KMS-11 (cell line): ENCODE data around the gene LCLAT1.

Experiments
- H2AFZ ChIP-seq: fragments of 200-600 bp; sonication (generic); 2 replicates; pipeline ENCODE4 v1.6.1; 2016; ENCODE audit warnings: antibody characterized with exemption, mixed run types, low read depth
- H3K27ac ChIP-seq: fragments of 200-600 bp; sonication (generic); 2 replicates; pipeline ENCODE4 v1.6.1; 2016; ENCODE audit warnings: mild to moderate bottlenecking, mixed run types
- H3K27me3 ChIP-seq: fragments of 200-600 bp; sonication (generic); 2 replicates; pipeline ENCODE4 v1.6.1; 2017; ENCODE audit warnings: mild to moderate bottlenecking, low read depth, mixed run types, moderate library complexity; ENCODE audit not compliant: insufficient read depth
- H3K36me3 ChIP-seq: fragments of 200-600 bp; sonication (generic); 2 replicates; pipeline ENCODE4 v1.6.1; 2017; ENCODE audit warnings: mild to moderate bottlenecking, mixed run types; ENCODE audit not compliant: insufficient read depth
- H3K4me1 ChIP-seq: fragments of 200-600 bp; sonication (generic); 2 replicates; pipeline ENCODE4 v1.6.1; 2016; ENCODE audit warnings: mild to moderate bottlenecking, low read depth, mixed run types; ENCODE audit not compliant: poor library complexity, severe bottlenecking
- H3K4me2 ChIP-seq: fragments of 200-600 bp; sonication (generic); 2 replicates; pipeline ENCODE4 v1.7.0; 2016; ENCODE audit warnings: mild to moderate bottlenecking, mixed run types
- H3K4me3 ChIP-seq: fragments of 200-600 bp; sonication (generic); IDR thresholded peaks from 2 replicates; pipeline ENCODE4 v1.6.1; 2017; ENCODE audit warnings: low read depth, low read length, mixed read lengths; ENCODE audit not compliant: insufficient read depth
- H3K79me2 ChIP-seq: fragments of 200-600 bp; sonication (generic); 2 replicates; pipeline ENCODE4 v1.6.1; 2016; ENCODE audit warnings: low read depth, mixed run types; ENCODE audit not compliant: insufficient read depth
- H3K9ac ChIP-seq: fragments of 200-600 bp; sonication (generic); 2 replicates; pipeline ENCODE4 v1.6.1; 2016; ENCODE audit warnings: mild to moderate bottlenecking, mixed run types
- H4K20me1 ChIP-seq: fragments of 200-600 bp; sonication (generic); 2 replicates; pipeline ENCODE4 v1.6.1; 2016; ENCODE audit warnings: mild to moderate bottlenecking, mixed run types; ENCODE audit not compliant: insufficient read depth
- TF ChIP-seq, protein P1 (sequence below): fragments of 200-600 bp; sonication (generic); conservative IDR thresholded peaks from 2 replicates; pipeline ENCODE4 v1.6.1; 2017; ENCODE audit warnings: low read depth, mild to moderate bottlenecking, antibody characterized with exemption, low read length, moderate library complexity, mixed read lengths

LCLAT1 gene

DNA sequence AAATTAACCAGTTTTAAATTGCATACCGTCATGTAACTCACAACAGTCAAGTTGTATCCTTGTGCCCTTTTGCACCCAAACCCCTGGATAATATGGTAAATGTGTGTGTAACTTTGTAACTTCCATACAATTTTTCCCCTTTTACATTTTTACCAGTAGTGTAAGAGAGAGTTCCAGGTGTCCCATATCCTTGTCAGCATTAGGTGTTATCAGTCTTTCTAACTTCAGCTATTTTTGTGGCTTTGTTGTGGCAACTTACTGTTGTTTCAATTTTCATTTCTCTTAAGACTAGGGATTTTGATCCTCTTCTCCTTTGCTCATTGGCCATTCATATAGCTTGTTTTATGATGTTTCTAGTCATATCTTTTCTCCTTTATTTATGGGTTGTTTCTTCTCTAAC lies 94.6 kb downstream of the LCLAT1 start:
- Histone ChIP-seq H3K4me1 (peaks cover 21% of the 10 kb centered on the region), H3K79me2 (no peaks in the 10 kb centered on the region), H2AFZ (no peak overlapping the region), H3K9ac (no peak overlapping the region), H3K4me2 (peak overlapping the region; percentile 33; the same call in 1 of the 2 replicates), H3K27me3 (no peaks in the 10 kb centered on the region), H4K20me1 (no peaks in the 10 kb centered on the region), H3K36me3 (0 out of 2 replicates have a peak, but pooled peaks cover 5% of the 10 kb centered on the region), H3K4me3 (no peak overlapping the region), H3K27ac (no peak overlapping the region)
- TF ChIP-seq, protein P1, sequence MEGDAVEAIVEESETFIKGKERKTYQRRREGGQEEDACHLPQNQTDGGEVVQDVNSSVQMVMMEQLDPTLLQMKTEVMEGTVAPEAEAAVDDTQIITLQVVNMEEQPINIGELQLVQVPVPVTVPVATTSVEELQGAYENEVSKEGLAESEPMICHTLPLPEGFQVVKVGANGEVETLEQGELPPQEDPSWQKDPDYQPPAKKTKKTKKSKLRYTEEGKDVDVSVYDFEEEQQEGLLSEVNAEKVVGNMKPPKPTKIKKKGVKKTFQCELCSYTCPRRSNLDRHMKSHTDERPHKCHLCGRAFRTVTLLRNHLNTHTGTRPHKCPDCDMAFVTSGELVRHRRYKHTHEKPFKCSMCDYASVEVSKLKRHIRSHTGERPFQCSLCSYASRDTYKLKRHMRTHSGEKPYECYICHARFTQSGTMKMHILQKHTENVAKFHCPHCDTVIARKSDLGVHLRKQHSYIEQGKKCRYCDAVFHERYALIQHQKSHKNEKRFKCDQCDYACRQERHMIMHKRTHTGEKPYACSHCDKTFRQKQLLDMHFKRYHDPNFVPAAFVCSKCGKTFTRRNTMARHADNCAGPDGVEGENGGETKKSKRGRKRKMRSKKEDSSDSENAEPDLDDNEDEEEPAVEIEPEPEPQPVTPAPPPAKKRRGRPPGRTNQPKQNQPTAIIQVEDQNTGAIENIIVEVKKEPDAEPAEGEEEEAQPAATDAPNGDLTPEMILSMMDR, result no peak

DNA sequence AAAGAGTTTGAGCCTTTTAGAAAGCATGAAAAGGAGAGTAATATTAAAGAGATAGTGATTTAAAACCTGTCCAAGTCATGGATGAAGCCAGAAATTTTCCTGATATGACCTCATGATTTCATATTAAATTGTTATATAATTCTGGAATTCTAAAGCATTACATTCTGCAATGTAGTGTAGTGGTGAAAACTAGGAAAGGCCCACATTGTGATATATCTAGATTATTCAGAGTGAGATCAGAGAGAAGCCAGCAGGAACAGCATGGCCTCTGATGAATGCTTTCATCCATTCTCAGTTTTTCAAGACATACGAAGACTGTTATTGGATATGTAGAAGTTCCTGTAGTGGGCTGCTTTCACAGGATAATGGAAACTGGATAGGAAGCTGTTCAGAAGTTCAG lies 98.8 kb downstream of the LCLAT1 start:
- H3K4me2 ChIP-seq, result no peak overlapping the region
- TF ChIP-seq, protein P1, result no peak
- no peak overlapping the region for H3K4me3 ChIP-seq
- H3K36me3 ChIP-seq, result no peaks in the 10 kb centered on the region
- H3K27me3 ChIP-seq, result no peaks in the 10 kb centered on the region
- H3K27ac ChIP-seq, result no peak overlapping the region
- H4K20me1 ChIP-seq, result no peaks in the 10 kb centered on the region
- no peak overlapping the region for H2AFZ ChIP-seq
- H3K79me2 ChIP-seq, result no peaks in the 10 kb centered on the region; the same call in 1 of the 2 replicates
- no peak overlapping the region for H3K9ac ChIP-seq
- peaks cover 21% of the 10 kb centered on the region for H3K4me1 ChIP-seq

DNA sequence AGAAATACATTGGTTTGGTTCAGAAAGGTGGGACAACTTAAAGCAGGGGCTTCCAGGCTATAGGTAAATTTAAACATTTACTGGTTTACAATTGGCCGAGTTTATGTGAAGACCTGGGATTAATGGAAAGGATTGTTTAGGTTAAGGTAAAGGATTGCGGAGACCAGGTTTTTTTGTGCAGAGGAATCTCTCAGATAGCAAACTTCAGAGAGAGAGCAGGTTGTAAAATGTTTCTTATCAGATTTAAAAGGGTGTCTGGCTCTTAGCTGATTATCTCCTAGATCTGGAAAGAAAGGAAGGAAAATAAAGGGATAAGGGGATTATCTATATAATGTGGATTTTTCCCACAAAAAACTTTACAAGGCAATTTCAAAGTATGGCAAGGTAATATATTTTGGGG lies 101.3 kb downstream of the LCLAT1 start:
- Histone ChIP-seq H4K20me1 (no peaks in the 10 kb centered on the region), H2AFZ (no peak overlapping the region), H3K9ac (no peak overlapping the region), H3K4me2 (no peak overlapping the region), H3K27ac (no peak overlapping the region), H3K79me2 (no peaks in the 10 kb centered on the region; the same call in 1 of the 2 replicates), H3K27me3 (no peaks in the 10 kb centered on the region), H3K36me3 (no peaks in the 10 kb centered on the region), H3K4me3 (no peak overlapping the region), H3K4me1 (no peaks in the 10 kb centered on the region)
- TF ChIP-seq, protein P1, result no peak

- H3K4me3 ChIP-seq, result no peak overlapping the region
Measured at GRCh38 chr2:30549096-30549495, 102.0 kb downstream of the LCLAT1 start.

More at GRCh38 chr2:30549096-30549495, 102.0 kb downstream of the LCLAT1 start:
- H2AFZ ChIP-seq, result no peak overlapping the region
- no peak overlapping the region for H3K27ac ChIP-seq
- H3K36me3 ChIP-seq, result no peaks in the 10 kb centered on the region
- H3K4me1 ChIP-seq, result no peaks in the 10 kb centered on the region
- no peaks in the 10 kb centered on the region; the same call in 1 of the 2 replicates for H3K79me2 ChIP-seq
- H3K9ac ChIP-seq, result no peak overlapping the region
- H4K20me1 ChIP-seq, result no peaks in the 10 kb centered on the region
- TF ChIP-seq, protein P1, result no peak
- no peak overlapping the region for H3K4me2 ChIP-seq
- H3K27me3 ChIP-seq, result no peaks in the 10 kb centered on the region
